BLaER1 (cell line): ENCODE results near the gene RIGI.
A peak's percentile ranks its signal among the peaks of the same experiment; 100 is the strongest.

Source experiments
- H3K27ac ChIP-seq: shearing (Covaris generic); formaldehyde crosslinking; 2 replicates; pipeline ENCODE4 v1.8.1; 2022
- H3K27me3 ChIP-seq: shearing (Covaris generic); formaldehyde crosslinking; 2 replicates; pipeline ENCODE4 v1.8.1; 2022
- H3K36me3 ChIP-seq: shearing (Covaris generic); formaldehyde crosslinking; 2 replicates; pipeline ENCODE4 v1.8.1; 2022
- H3K4me1 ChIP-seq: shearing (Covaris generic); formaldehyde crosslinking; 2 replicates; pipeline ENCODE4 v1.8.1; 2022
- H3K4me2 ChIP-seq: shearing (Covaris generic); formaldehyde crosslinking; 2 replicates; pipeline ENCODE4 v1.8.1; 2022
- H3K4me3 ChIP-seq: shearing (Covaris generic); formaldehyde crosslinking; 2 replicates; pipeline ENCODE4 v1.8.1; 2022
- H3K9ac ChIP-seq: shearing (Covaris generic); formaldehyde crosslinking; 2 replicates; pipeline ENCODE4 v1.8.1; 2022
- H3K9me3 ChIP-seq: shearing (Covaris generic); formaldehyde crosslinking; 2 replicates; pipeline ENCODE4 v1.8.1; 2022
- H4K20me1 ChIP-seq: shearing (Covaris generic); formaldehyde crosslinking; 2 replicates; pipeline ENCODE4 v1.8.1; 2022
- Cebpa-rat ChIP-seq: shearing (Covaris generic); IDR thresholded peaks from 2 replicates; pipeline ENCODE4 v1.8.1; 2022

The RIGI gene

DNA sequence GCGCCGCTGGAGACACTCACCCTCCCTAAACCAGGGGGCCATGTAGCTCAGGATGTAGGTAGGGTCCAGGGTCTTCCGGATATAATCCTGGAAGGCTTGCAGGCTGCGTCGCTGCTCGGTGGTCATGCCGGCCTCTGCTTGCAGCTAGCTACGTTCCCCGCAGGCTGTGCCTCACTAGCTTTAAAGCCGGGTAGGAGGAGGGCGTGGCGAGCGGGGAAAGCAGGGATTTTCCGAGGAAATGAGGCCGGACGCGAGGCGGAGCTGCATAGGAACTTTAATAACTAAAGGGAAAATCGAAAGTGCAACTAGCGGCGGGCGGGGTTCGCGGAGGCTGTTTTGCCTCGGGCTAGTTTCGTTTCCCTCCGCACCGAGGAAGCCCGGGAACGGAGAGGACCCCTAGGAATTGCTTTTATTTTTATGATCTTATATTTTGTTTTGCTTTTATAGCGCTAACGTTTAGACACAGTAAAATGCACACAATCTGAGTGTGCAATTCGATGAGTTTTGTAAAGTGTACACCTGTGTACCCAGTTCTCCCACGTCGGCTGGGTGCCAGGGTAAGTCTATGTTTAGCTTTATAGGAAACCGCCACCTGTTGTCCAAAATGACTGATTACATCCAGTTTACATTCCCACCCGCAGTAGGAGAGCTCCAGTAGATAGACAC lies at the start of gene RIGI:
TSS of gene RIGI (minus strand) at position 156 of the 666 bp plus-strand sequence. CDS start at position 126, 30 bp downstream.
- TF ChIP-seq Cebpa-rat, result no peak
- Histone ChIP-seq H3K36me3 (peaks cover 10% of the 10 kb centered on the region), H3K27ac (peak within 1 kb of the TSS; percentile 71), H4K20me1 (no peaks in the 10 kb centered on the region), H3K9ac (peak within 1 kb of the TSS; percentile 79), H3K4me3 (peak within 1 kb of the TSS; percentile 75), H3K4me2 (peak within 1 kb of the TSS; percentile 97), H3K4me1 (peaks cover 33% of the 10 kb centered on the region), H3K9me3 (peaks cover 18% of the 10 kb centered on the region), H3K27me3 (no peaks in the 10 kb centered on the region)

DNA sequence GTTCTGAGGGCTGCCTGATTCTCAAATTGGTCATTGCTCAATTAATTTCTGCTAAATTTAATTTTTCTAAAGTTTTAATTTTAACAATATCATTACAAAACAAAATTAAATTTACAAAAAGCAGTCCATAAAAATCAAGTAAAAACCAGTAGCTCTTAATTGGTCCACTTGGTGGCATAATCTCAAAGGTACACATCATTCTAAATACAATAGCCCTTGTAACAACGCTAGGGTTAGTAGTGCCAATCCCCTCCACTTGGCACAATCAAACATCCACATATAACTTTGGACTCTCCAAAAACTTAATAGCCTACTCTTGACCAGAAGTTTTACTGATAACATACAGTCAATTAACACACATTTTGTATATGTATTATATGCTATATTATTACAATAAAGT lies 48.9 kb upstream of the RIGI start:
- Histone ChIP-seq H3K36me3 (peaks cover 4% of the 10 kb centered on the region), H3K4me3 (no peak overlapping the region), H3K27me3 (no peaks in the 10 kb centered on the region), H4K20me1 (peaks cover 18% of the 10 kb centered on the region), H3K4me2 (no peak overlapping the region), H3K4me1 (peaks cover 23% of the 10 kb centered on the region), H3K9me3 (no peaks in the 10 kb centered on the region), H3K9ac (no peak overlapping the region), H3K27ac (no peak overlapping the region)
- TF ChIP-seq Cebpa-rat, result no peak

DNA sequence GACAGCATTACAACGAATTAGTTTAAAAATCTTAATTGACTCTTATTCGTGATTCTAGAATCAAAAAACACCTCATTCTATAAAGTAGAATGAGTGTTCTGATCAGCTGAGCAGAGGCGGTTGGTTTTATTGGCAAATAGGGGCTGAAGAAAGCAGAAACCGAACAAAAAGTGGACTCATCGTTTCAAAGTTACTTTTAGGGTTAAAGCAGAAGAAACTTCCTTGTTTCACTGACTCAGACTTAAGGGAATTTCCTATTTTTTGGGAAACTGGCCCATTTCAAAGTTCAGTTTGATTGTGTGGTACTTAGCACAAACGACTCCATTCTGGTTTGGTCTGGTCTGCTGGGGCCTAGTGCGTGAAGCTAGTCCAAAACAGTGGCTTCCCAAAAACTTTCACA lies 47.8 kb upstream of the RIGI start:
- Histone ChIP-seq H3K36me3 (peaks cover 15% of the 10 kb centered on the region), H3K27ac (no peak overlapping the region), H3K27me3 (no peaks in the 10 kb centered on the region), H3K4me1 (peaks cover 23% of the 10 kb centered on the region), H3K4me3 (peak overlapping the region; percentile 88), H3K4me2 (peak overlapping the region; percentile 76), H3K9ac (no peak overlapping the region), H3K9me3 (no peaks in the 10 kb centered on the region), H4K20me1 (peaks cover 28% of the 10 kb centered on the region)
- no peak for TF ChIP-seq Cebpa-rat

DNA sequence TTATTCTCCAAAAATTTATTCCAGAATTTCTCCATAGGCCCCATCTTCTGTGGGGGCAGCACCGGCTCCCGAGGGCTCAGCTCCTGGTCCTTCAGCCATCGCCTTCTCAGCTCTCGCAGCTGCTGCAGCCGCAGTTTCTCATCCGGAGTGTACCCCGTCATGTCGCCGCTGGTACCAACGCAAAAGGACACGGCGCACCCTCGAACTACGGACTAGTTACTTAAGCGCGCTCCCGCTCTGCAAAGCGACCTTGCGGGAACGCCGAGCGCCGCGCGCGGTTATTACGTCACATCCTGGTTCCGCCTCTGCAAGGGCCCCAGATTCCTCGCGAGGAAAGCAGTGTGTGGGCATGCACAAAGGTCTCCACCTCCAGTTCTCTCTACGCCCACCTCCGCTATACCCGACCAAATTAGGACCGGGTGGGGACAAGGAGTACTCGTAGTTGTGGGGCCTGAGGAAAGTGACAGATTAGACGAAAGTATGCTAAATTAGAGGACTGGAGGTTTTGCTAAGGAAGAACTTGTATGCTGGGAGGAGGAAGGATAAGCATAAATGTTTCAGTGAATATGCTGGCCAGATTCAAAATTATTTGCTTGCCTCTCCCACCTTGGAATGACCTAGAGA lies 47.0 kb upstream of the RIGI start, which contains the start of gene NDUFB6:
TSS of gene NDUFB6 (minus strand) at position 260 of the 624 bp plus-strand sequence. CDS start at position 161, 99 bp downstream.
- Histone ChIP-seq H3K36me3 (peaks cover 19% of the 10 kb centered on the region), H3K4me1 (peaks cover 23% of the 10 kb centered on the region), H3K9ac (peak within 1 kb of the TSS; percentile 88), H3K4me2 (peak within 1 kb of the TSS; percentile 76), H3K9me3 (no peaks in the 10 kb centered on the region), H3K4me3 (peak within 1 kb of the TSS; percentile 88), H3K27ac (peak within 1 kb of the TSS; percentile 77), H4K20me1 (peaks cover 29% of the 10 kb centered on the region), H3K27me3 (no peaks in the 10 kb centered on the region)
- TF ChIP-seq Cebpa-rat, result peak; percentile 66; the same call in 1 of the 2 replicates

DNA sequence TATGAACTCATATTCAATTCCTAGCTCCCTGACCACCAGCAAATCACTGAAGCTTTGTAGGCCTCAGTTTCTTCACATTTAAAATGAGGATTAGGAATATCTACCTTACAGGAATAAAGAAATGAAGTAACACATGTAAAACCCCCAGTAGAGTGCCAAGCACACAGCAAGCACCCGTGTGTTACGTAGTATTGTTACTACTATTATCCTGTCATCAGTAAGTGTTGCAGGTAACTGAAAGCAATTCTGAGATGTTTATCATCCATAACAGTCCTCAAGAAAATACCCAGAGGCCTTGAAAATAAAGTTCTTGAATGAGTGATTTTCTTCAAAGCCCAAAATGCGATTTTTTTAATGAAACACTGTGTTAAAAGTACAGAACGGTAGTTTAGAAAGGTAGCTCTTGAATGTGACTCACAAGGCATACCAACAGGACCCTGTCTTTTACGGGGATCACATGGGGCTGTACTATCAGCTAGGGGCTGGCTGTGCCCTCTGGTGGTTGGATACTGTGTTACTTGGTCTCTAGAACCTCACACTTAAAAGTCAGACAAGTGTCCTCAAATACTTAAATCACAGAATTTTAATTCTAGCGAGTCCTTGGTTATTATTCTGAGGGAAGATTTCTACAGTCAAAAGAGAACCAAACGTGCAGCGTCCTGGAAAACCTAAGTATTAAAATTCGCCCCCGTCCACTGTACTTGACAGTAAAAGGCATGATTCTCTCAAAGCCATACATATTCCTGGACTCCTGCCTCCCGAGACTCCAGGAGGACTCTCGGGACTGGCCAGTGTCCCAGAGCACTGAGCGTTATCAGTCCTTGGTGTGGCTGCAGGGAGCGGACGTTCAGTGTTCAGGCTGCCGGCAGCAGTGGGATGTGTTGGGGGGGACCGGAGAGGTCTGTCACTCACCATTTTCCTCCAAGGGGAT lies 46.2 kb upstream of the RIGI start:
- Histone ChIP-seq H3K4me3 (peak overlapping the region; percentile 88), H3K9ac (peak overlapping the region; percentile 88), H4K20me1 (peaks cover 36% of the 10 kb centered on the region), H3K4me2 (peak overlapping the region; percentile 76), H3K27me3 (no peaks in the 10 kb centered on the region), H3K9me3 (no peaks in the 10 kb centered on the region), H3K27ac (peak overlapping the region; percentile 77), H3K4me1 (peaks cover 23% of the 10 kb centered on the region), H3K36me3 (peaks cover 26% of the 10 kb centered on the region)
- TF ChIP-seq Cebpa-rat, result no peak

DNA sequence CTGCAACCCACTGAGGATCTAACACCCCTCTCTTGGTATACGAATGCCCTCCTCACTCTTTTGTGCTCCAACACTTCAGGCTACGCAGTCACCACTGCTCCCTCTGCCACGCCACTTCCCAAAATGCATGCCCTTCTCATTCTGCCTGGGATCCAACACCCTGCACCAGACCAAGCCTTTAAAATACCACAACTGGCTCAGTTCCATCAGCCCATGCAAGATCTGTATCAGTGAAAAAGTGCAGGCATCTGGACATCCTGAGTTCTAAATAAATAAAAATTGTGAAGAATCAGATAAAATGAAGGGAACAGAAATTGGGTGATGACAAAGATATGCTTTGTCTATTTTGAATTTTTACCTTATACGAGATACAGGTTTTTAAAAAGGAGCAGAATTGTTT lies 44.3 kb upstream of the RIGI start:
- Histone ChIP-seq H3K27me3 (no peaks in the 10 kb centered on the region), H3K36me3 (peaks cover 46% of the 10 kb centered on the region), H3K4me1 (peaks cover 23% of the 10 kb centered on the region), H4K20me1 (peaks cover 50% of the 10 kb centered on the region), H3K4me2 (no peak overlapping the region), H3K4me3 (no peak overlapping the region), H3K9me3 (no peaks in the 10 kb centered on the region), H3K9ac (no peak overlapping the region), H3K27ac (no peak overlapping the region)
- TF ChIP-seq Cebpa-rat, result no peak

DNA sequence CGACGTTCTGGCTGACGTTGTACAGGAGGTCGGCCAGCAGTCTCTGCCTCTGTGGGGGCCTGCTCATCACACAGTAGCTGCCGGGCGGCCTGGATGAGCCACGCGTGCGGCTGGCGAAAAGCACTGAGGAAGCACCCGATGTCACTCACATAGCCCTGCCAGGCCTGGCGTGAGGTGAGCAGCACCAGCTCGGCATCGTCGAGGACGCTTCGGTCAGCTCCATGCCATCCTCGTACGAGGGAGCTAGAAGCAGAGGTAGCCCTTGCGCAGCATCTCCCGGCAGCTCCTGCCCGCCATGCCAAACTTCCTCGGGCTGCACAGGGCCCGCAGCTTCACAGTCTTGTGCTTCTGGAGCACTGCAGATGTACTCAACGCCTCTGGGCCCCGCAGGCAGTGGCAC lies 40.8 kb upstream of the RIGI start:
- Histone ChIP-seq H4K20me1 (peaks cover 66% of the 10 kb centered on the region), H3K36me3 (peaks cover 54% of the 10 kb centered on the region), H3K27ac (no peak overlapping the region), H3K27me3 (no peaks in the 10 kb centered on the region), H3K9me3 (no peaks in the 10 kb centered on the region), H3K9ac (no peak overlapping the region), H3K4me3 (no peak overlapping the region), H3K4me1 (peaks cover 11% of the 10 kb centered on the region), H3K4me2 (no peak overlapping the region)
- no peak for TF ChIP-seq Cebpa-rat

DNA sequence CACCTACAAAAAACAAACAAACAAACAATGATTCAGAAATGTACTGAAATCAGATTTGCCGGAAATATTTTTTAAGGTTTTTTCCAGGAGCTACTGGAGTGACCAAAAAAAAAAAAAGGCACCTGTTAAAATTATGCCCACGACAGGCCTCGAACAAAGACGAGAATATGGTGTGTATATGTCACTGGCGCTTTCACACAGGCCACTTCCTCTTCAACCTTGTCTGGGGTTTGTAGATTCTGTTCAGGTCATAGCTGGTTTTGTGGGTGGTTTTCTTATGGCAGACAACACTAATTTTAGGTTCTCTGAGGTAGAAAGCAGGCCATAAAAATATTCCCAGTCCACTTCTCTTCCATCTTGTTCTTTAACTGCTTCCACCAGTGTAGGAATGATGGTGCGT lies 40.0 kb upstream of the RIGI start:
- H4K20me1 ChIP-seq, result peaks cover 69% of the 10 kb centered on the region

DNA sequence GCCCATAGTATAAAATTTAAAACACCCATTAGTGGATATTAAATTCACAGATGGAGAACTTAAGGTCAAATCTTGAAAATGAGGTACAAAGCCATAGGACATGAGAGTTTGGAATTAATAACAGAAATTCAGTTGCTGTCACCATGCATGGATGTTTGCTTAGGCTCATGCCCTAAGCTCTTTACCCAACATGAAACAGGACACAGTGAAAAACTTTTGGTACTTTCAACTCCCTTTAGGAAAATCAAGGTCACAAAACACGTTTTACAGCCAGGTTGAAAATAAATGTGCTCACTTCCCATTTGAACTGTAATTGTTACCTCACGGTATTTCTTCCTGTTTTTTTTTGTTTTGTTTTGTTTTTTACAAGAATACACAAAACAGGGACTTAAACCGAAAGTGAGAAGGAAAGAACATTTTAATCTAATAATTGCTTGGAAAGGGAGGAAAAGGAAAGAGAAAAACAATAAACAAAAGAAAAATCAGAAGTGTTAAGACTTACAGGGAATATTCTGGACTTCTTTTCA lies 32.5 kb upstream of the RIGI start:
- Histone ChIP-seq H3K27ac (no peak overlapping the region), H3K4me2 (no peak overlapping the region), H3K9ac (no peak overlapping the region), H3K9me3 (no peaks in the 10 kb centered on the region), H3K36me3 (peaks cover 19% of the 10 kb centered on the region; the same call in 1 of the 2 replicates), H4K20me1 (peaks cover 29% of the 10 kb centered on the region), H3K4me1 (peaks cover 12% of the 10 kb centered on the region), H3K4me3 (no peak overlapping the region), H3K27me3 (no peaks in the 10 kb centered on the region)
- no peak for TF ChIP-seq Cebpa-rat

More for the DNA sequence above, 40.0 kb upstream of the RIGI start:
- Histone ChIP-seq H3K4me2 (no peak overlapping the region), H3K27me3 (no peaks in the 10 kb centered on the region), H3K9me3 (no peaks in the 10 kb centered on the region), H3K36me3 (peaks cover 61% of the 10 kb centered on the region), H3K4me1 (peaks cover 3% of the 10 kb centered on the region), H3K4me3 (no peak overlapping the region), H3K27ac (no peak overlapping the region), H3K9ac (no peak overlapping the region)
- no peak for TF ChIP-seq Cebpa-rat
